Breast epithelium (tissue), 4 donors: ENCODE measurements around the gene HACD3. TPM values are rescaled to one million over a fixed set of nuclear protein-coding genes. Genes with fewer than 3 reads are reported as not detected.
A peak's percentile ranks its signal among the peaks of the same experiment; 100 is the strongest.
"Not testable (repeated sequence)": the region's sequence is repeated elsewhere in the genome, so short reads cannot be mapped to it uniquely, and the experiment has no call there.

Experiments used
- DNase-seq, 2 donors: peaks; one replicate each; pipeline ENCODE4 v3.0.0-alpha.2; 2019; ENCODE audit warnings: low spot score in 2 of 2
- H3K27ac ChIP-seq, 2 donors: fragments of 200-600 bp; sonication (generic) in 1 of 2; one replicate each; pipeline ENCODE4 v1.5.1; 2016 to 2019; ENCODE audit warnings: mild to moderate bottlenecking in 1 of 2
- H3K27me3 ChIP-seq, 2 donors: fragments of 200-600 bp; sonication (generic) in 1 of 2; one replicate each; pipeline versions ENCODE4 v1.5.1 to v1.6.0; 2017 to 2019; ENCODE audit warnings: control low read depth in 1 of 2, mild to moderate bottlenecking in 1 of 2
- H3K36me3 ChIP-seq: fragments of 200-600 bp; one replicate; pipeline ENCODE4 v1.5.1; 2019
- H3K4me1 ChIP-seq, 2 donors: fragments of 200-600 bp; sonication (generic); one replicate each; pipeline ENCODE4 v1.5.1; 2016 to 2019; ENCODE audit warnings: control low read depth in 1 of 2
- H3K4me3 ChIP-seq, 3 donors: fragments of 200-600 bp; sonication (generic); 1 replicate in 2 of 3; 2 replicates in 1 of 3; pipeline ENCODE4 v1.5.1; 2016 to 2019; ENCODE audit warnings: mild to moderate bottlenecking in 3 of 3, moderate library complexity in 2 of 3
- H3K9me3 ChIP-seq, 2 donors: fragments of 200-600 bp; sonication (generic) in 1 of 2; one replicate each; pipeline ENCODE4 v1.5.1; 2016 to 2019; ENCODE audit warnings: control low read depth in 1 of 2
- POLR2A ChIP-seq: fragments of 450-650 bp; IDR thresholded peaks from one replicate; pipeline ENCODE4 v1.6.1; 2016; ENCODE audit warnings: antibody characterized with exemption, mild to moderate bottlenecking, moderate library complexity
- POLR2AphosphoS5 ChIP-seq, 3 donors: sonication (generic); formaldehyde crosslinking; IDR thresholded peaks; one replicate each; pipeline ENCODE4 v1.6.1; 2017; ENCODE audit warnings: antibody characterized with exemption in 3 of 3
- intact Hi-C: fragments of 100-400 bp; cut with DNase I; formaldehyde crosslinking; loops from one replicate; pipeline ENCODE4 v1.15.1; 2023; ENCODE audit warnings: low total_unique reads
- total RNA-seq, 3 donors: library from RNA; depleted of rRNA; stranded (reverse); fragments of >200 nt; gene quantifications; one replicate each; pipeline ENCODE4 v1.1.0, GENCODE V29; 2016
- TF ChIP-seq, protein P1 (sequence below), 3 donors: fragments of 450-650 bp; IDR thresholded peaks; one replicate each; pipeline ENCODE4 v1.5.1; 2016 to 2017; ENCODE audit warnings: antibody characterized with exemption in 3 of 3, mild to moderate bottlenecking in 3 of 3, moderate library complexity in 3 of 3

Gene HACD3
- total RNA-seq, 3 donors from 2014 or later: 23.2 to 103 (median 78.3) TPM

DNA sequence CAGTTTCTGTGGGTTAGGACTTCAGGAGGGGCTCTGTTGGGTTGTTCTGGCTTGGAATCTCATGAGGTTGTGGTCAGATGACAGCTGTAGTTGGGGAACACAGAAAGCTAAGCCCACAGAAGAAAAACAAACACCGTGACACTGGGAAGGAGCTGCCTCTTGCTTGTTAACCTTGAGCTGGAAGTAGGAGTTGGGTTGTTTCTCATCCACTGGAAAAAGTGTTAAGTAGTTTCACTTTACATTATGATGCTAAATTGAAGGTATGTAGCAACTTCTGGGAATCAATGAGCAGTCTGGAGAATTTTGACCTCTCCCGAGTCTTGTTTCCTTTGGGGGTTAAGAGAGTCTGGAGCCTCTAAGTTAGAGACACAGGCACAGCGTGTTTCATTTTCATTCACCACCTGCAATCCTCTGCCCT, 20.4 kb downstream of the HACD3 start:
- no peak for DNase-seq
- Histone ChIP-seq H3K27me3 (no peaks in the 10 kb centered on the region), H3K4me1 (no peaks in the 10 kb centered on the region), H3K36me3 (no peaks in the 10 kb centered on the region), H3K4me3 (no peak overlapping the region), H3K9me3 (no peaks in the 10 kb centered on the region), H3K27ac (peak overlapping the region in 1 of 2 donors; percentile 8)
- no peak for TF ChIP-seq POLR2A
- no peak for TF ChIP-seq POLR2AphosphoS5 (IDR thresholded peaks at IDR 0.05)
- TF ChIP-seq, protein P1, sequence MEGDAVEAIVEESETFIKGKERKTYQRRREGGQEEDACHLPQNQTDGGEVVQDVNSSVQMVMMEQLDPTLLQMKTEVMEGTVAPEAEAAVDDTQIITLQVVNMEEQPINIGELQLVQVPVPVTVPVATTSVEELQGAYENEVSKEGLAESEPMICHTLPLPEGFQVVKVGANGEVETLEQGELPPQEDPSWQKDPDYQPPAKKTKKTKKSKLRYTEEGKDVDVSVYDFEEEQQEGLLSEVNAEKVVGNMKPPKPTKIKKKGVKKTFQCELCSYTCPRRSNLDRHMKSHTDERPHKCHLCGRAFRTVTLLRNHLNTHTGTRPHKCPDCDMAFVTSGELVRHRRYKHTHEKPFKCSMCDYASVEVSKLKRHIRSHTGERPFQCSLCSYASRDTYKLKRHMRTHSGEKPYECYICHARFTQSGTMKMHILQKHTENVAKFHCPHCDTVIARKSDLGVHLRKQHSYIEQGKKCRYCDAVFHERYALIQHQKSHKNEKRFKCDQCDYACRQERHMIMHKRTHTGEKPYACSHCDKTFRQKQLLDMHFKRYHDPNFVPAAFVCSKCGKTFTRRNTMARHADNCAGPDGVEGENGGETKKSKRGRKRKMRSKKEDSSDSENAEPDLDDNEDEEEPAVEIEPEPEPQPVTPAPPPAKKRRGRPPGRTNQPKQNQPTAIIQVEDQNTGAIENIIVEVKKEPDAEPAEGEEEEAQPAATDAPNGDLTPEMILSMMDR (IDR thresholded peaks at IDR 0.05): no peak
- intact Hi-C loops: no loop called here

GRCh38 chr15:65551183-65551582, 20.9 kb downstream of the HACD3 start:
- Histone ChIP-seq H3K27me3 (no peaks in the 10 kb centered on the region), H3K4me1 (no peaks in the 10 kb centered on the region), H3K36me3 (no peaks in the 10 kb centered on the region), H3K9me3 (no peaks in the 10 kb centered on the region), H3K27ac (no peak overlapping the region), H3K4me3 (no peak overlapping the region)
- TF ChIP-seq POLR2A (no peak), POLR2AphosphoS5 (IDR thresholded peaks at IDR 0.05) (no peak)
- TF ChIP-seq, protein P1 (IDR thresholded peaks at IDR 0.05): no peak
- intact Hi-C loops: no loop called here
- DNase-seq: no peak

DNA sequence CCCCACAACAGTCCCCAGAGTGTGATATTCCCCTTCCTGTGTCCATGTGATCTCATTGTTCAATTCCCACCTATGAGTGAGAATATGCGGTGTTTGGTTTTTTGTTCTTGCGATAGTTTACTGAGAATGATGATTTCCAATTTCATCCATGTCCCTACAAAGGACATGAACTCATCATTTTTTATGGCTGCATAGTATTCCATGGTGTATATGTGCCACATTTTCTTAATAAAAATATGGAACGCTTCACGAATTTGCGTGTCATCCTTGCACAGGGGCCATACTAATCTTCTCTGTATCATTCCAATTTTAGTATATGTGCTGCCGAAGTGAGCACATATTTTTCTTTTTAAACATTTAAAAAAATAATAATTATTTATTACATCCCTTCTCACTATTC, 22.6 kb downstream of the HACD3 start:
- H3K36me3 ChIP-seq, H3K27me3 ChIP-seq, H3K4me3 ChIP-seq, DNase-seq, H3K4me1 ChIP-seq, H3K27ac ChIP-seq, intact Hi-C loops, H3K9me3 ChIP-seq: not testable (repeated sequence)

DNA sequence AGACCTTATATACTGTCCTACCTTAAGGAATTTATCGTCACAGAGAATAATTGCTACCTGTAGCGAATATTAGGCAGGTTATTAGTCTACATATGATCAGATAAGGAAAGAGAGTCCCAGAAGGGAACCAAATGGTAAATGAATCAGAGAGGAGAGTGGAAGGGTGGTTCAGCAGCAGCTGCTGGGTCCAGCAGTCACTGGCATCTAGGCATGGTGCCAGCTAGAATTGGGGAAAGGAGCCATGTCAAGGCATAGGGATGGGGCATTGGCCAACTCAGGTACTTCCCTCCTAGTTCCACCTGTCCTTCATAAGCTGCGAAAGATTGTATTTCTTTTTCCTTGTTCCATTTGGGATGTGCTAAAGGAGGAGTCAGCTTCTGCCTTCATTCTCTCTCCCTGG, 23.4 kb downstream of the HACD3 start:
- H3K4me1 ChIP-seq: no peaks in the 10 kb centered on the region
- H3K27ac ChIP-seq: no peak overlapping the region
- TF ChIP-seq, protein P1 (IDR thresholded peaks at IDR 0.05): no peak
- TF ChIP-seq POLR2AphosphoS5 (IDR thresholded peaks at IDR 0.05) (no peak), POLR2A (no peak)
- no peak overlapping the region for H3K4me3 ChIP-seq
- intact Hi-C loops: no loop called here
- DNase-seq: no peak
- no peaks in the 10 kb centered on the region for H3K36me3 ChIP-seq
- H3K9me3 ChIP-seq: no peaks in the 10 kb centered on the region
- H3K27me3 ChIP-seq: no peaks in the 10 kb centered on the region

- intact Hi-C loops: no loop called here
- no peaks in the 10 kb centered on the region for H3K27me3 ChIP-seq
- H3K36me3 ChIP-seq: no peaks in the 10 kb centered on the region
- H3K4me3 ChIP-seq: no peak overlapping the region
- no peak for TF ChIP-seq POLR2AphosphoS5 (IDR thresholded peaks at IDR 0.05)
- TF ChIP-seq, protein P1 (IDR thresholded peaks at IDR 0.05): no peak
- TF ChIP-seq POLR2A: no peak
- no peaks in the 10 kb centered on the region for H3K4me1 ChIP-seq
- DNase-seq: no peak
- no peaks in the 10 kb centered on the region for H3K9me3 ChIP-seq
- no peak overlapping the region for H3K27ac ChIP-seq
Observed at GRCh38 chr15:65556622-65557021, 26.4 kb downstream of the HACD3 start.

DNA sequence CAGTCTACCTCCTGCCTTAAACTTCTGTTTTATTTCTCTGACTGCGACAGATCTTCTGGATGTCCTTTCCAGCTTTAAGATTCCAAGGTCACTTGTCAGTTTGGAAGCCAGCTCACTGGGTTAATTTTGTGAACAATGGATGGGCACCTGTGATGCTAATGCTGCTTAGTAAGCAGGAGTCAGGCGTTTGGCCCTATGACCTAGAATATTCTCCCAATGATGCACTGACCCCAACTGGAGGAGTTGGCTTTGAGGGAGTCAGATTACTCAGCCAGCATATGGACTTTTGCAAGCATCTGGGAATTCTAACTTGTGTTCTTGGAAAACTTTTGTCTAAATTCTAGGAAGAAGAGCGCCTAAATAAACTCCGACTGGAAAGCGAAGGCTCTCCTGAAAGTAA, 28.1 kb downstream of the HACD3 start:
- no peak overlapping the region for H3K27ac ChIP-seq
- no peak for DNase-seq
- intact Hi-C loops: no loop called here
- H3K4me1 ChIP-seq: no peaks in the 10 kb centered on the region
- TF ChIP-seq POLR2A: no peak
- TF ChIP-seq, protein P1 (IDR thresholded peaks at IDR 0.05): no peak
- H3K9me3 ChIP-seq: no peaks in the 10 kb centered on the region
- H3K36me3 ChIP-seq: no peaks in the 10 kb centered on the region
- H3K27me3 ChIP-seq: no peaks in the 10 kb centered on the region
- H3K4me3 ChIP-seq: no peak overlapping the region
